NB4 (cell line): ENCODE measurements around the gene RGS6.

Source experiments
- DNase-seq: peaks from one replicate; pipeline ENCODE4 v3.0.0; 2010; ENCODE audit warnings: low read depth
- H3K4me3 ChIP-seq: one replicate; pipeline ENCODE4 v1.5.1; 2011; ENCODE audit warnings: mild to moderate bottlenecking, low read depth, low read length, moderate library complexity
- CTCF ChIP-seq: IDR thresholded peaks from one replicate; pipeline ENCODE4 v1.5.1; 2012; ENCODE audit warnings: low read depth, low read length
- MAX ChIP-seq: IDR thresholded peaks from 2 replicates; pipeline ENCODE4 v1.6.1; 2011; ENCODE audit warnings: low read depth, low read length
- MYC ChIP-seq: IDR thresholded peaks from 2 replicates; pipeline ENCODE4 v1.6.1; 2011; ENCODE audit warnings: low read depth, low read length
- POLR2A ChIP-seq: IDR thresholded peaks from 2 replicates; pipeline ENCODE4 v1.6.1; 2011; ENCODE audit warnings: mild to moderate bottlenecking; ENCODE audit not compliant: insufficient read length; ENCODE audit errors: extremely low read depth

The RGS6 gene

GRCh38 chr14:72485695-72486094 lies 553.5 kb downstream of the RGS6 start:
- no peak for DNase-seq
- TF ChIP-seq MYC: no peak
- no peak for TF ChIP-seq MAX
- TF ChIP-seq POLR2A: no peak
- no peak for TF ChIP-seq CTCF
- no peak overlapping the region for H3K4me3 ChIP-seq

- no peak for DNase-seq
- TF ChIP-seq MYC (no peak), POLR2A (no peak), CTCF (no peak)
- H3K4me3 ChIP-seq: no peak overlapping the region
Measured at GRCh38 chr14:72488514-72488913, 556.3 kb downstream of the RGS6 start.

- DNase-seq: no peak
- no peak overlapping the region for H3K4me3 ChIP-seq
- TF ChIP-seq MYC (no peak), CTCF (no peak), POLR2A (no peak), MAX (no peak)
Measured at GRCh38 chr14:72492196-72492595, 560.0 kb downstream of the RGS6 start.

GRCh38 chr14:72495668-72496067 lies 563.4 kb downstream of the RGS6 start:
- TF ChIP-seq POLR2A (no peak), CTCF (no peak), MYC (no peak), MAX (no peak)
- DNase-seq: no peak
- H3K4me3 ChIP-seq: no peak overlapping the region

- TF ChIP-seq CTCF: no peak
- no peak for TF ChIP-seq POLR2A
- no peak for TF ChIP-seq MAX
- no peak for TF ChIP-seq MYC
- no peak overlapping the region for H3K4me3 ChIP-seq
- DNase-seq: no peak
Measured at GRCh38 chr14:72498646-72499045, 566.4 kb downstream of the RGS6 start.

GRCh38 chr14:72499746-72500145 lies 567.5 kb downstream of the RGS6 start:
- no peak for TF ChIP-seq POLR2A
- no peak for TF ChIP-seq MAX
- no peak for TF ChIP-seq CTCF
- no peak for TF ChIP-seq MYC
- no peak for DNase-seq
- no peak overlapping the region for H3K4me3 ChIP-seq
